MM.1S (cell line): ENCODE data around the gene NUP155.
"Not testable (repeated sequence)": the region's sequence is repeated elsewhere in the genome, so short reads cannot be mapped to it uniquely, and the experiment has no call there.

Experiments
- DNase-seq: peaks from one replicate; pipeline ENCODE4 v3.0.0-alpha.2; 2015
- H2AFZ ChIP-seq: fragments of 300-600 bp; sonication (generic); 2 replicates; pipeline ENCODE4 v1.6.0; 2016; ENCODE audit warnings: antibody characterized with exemption, low read length
- H3F3A ChIP-seq: fragments of 300-600 bp; sonication (generic); 2 replicates; pipeline ENCODE4 v1.6.1; 2016; ENCODE audit warnings: mild to moderate bottlenecking, antibody characterized with exemption, low read length, moderate library complexity, mixed read lengths; ENCODE audit not compliant: insufficient read depth
- H3K27ac ChIP-seq: fragments of 300-600 bp; sonication (generic); 2 replicates; pipeline ENCODE4 v1.5.1; 2016; ENCODE audit warnings: mild to moderate bottlenecking, low read length
- H3K27me3 ChIP-seq: fragments of 300-600 bp; sonication (generic); replicated peaks from 2 replicates; pipeline ENCODE4 v1.6.0; 2016; ENCODE audit warnings: low read length; ENCODE audit not compliant: insufficient read depth
- H3K36me3 ChIP-seq: fragments of 300-600 bp; sonication (generic); replicated peaks from 2 replicates; pipeline ENCODE4 v1.6.1; 2016; ENCODE audit warnings: mild to moderate bottlenecking, low read length, mixed read lengths; ENCODE audit not compliant: insufficient read depth
- H3K4me1 ChIP-seq: fragments of 300-600 bp; sonication (generic); 2 replicates; pipeline ENCODE4 v1.6.1; 2016; ENCODE audit warnings: low read length, mixed read lengths
- H3K4me2 ChIP-seq: fragments of 300-600 bp; sonication (generic); 2 replicates; pipeline ENCODE4 v1.6.0; 2016; ENCODE audit warnings: low read depth, low read length
- H3K4me3 ChIP-seq: fragments of 300-600 bp; sonication (generic); 2 replicates; pipeline ENCODE4 v1.5.1; 2016; ENCODE audit warnings: low read length, mixed read lengths
- H3K79me2 ChIP-seq: fragments of 300-600 bp; sonication (generic); 2 replicates; pipeline ENCODE4 v1.6.1; 2016; ENCODE audit warnings: mixed run types, low read length, mixed read lengths
- H3K9ac ChIP-seq: fragments of 300-600 bp; sonication (generic); 2 replicates; pipeline ENCODE4 v1.6.1; 2016; ENCODE audit warnings: low read length, mixed read lengths
- H3K9me2 ChIP-seq: fragments of 300-600 bp; sonication (generic); replicated peaks from 2 replicates; pipeline ENCODE4 v1.6.1; 2016; ENCODE audit warnings: mild to moderate bottlenecking, low read length, mixed read lengths; ENCODE audit not compliant: insufficient read depth
- H3K9me3 ChIP-seq: fragments of 300-600 bp; sonication (generic); replicated peaks from 2 replicates; pipeline ENCODE4 v1.6.1; 2016; ENCODE audit warnings: mild to moderate bottlenecking, low read length, mixed read lengths; ENCODE audit not compliant: insufficient read depth
- H4K20me1 ChIP-seq: fragments of 300-600 bp; sonication (generic); 2 replicates; pipeline ENCODE4 v1.6.1; 2016; ENCODE audit warnings: mild to moderate bottlenecking, low read length, moderate library complexity, mixed read lengths; ENCODE audit not compliant: insufficient read depth
- CTCF ChIP-seq: fragments of 300-600 bp; sonication (generic); IDR thresholded peaks from 2 replicates; pipeline ENCODE4 v1.5.1; 2016; ENCODE audit warnings: antibody characterized with exemption, low read length, mixed read lengths
- EZH2 ChIP-seq: fragments of 300-600 bp; sonication (generic); optimal IDR thresholded peaks from 2 replicates; pipeline ENCODE3; 2017; ENCODE audit warnings: low read depth, mild to moderate bottlenecking, antibody characterized with exemption, low read length, mixed read lengths
- EZH2phosphoT487 ChIP-seq: fragments of 300-600 bp; sonication (generic); IDR thresholded peaks from 2 replicates; pipeline ENCODE4 v1.6.1; 2018; ENCODE audit warnings: antibody characterized with exemption, low read length

NUP155 gene

GRCh38 chr5:37355161-37355560 is 15.7 kb downstream of the NUP155 start:
- DNase-seq: no peak
- Histone ChIP-seq H3K4me1 (no peaks in the 10 kb centered on the region), H3K4me2 (no peak overlapping the region), H3K27me3 (no peaks in the 10 kb centered on the region), H3K27ac (no peak overlapping the region), H3K36me3 (peaks cover 8% of the 10 kb centered on the region; the same call in 1 of the 2 replicates), H4K20me1 (no peaks in the 10 kb centered on the region), H2AFZ (no peak overlapping the region), H3K9me3 (no peaks in the 10 kb centered on the region), H3K9me2 (no peaks in the 10 kb centered on the region), H3K4me3 (no peak overlapping the region), H3F3A (no peaks in the 10 kb centered on the region), H3K9ac (no peak overlapping the region), H3K79me2 (peaks cover 22% of the 10 kb centered on the region)
- TF ChIP-seq EZH2 (no peak), CTCF (no peak), EZH2phosphoT487 (no peak)

GRCh38 chr5:37342741-37343140 is 28.2 kb downstream of the NUP155 start:
- not testable (repeated sequence) for H3K9me3 ChIP-seq, H3K4me3 ChIP-seq, H3K9ac ChIP-seq, H3K4me2 ChIP-seq, H2AFZ ChIP-seq, H3K4me1 ChIP-seq, H3F3A ChIP-seq, H4K20me1 ChIP-seq, H3K27ac ChIP-seq, H3K36me3 ChIP-seq, H3K27me3 ChIP-seq, H3K9me2 ChIP-seq, DNase-seq, H3K79me2 ChIP-seq

- not testable (repeated sequence) for H3K27ac ChIP-seq, DNase-seq, H3K9me3 ChIP-seq, H3K9ac ChIP-seq, H3K9me2 ChIP-seq, H3F3A ChIP-seq, H3K4me3 ChIP-seq, H3K79me2 ChIP-seq, H3K27me3 ChIP-seq, H3K4me1 ChIP-seq, H3K4me2 ChIP-seq, H4K20me1 ChIP-seq, H2AFZ ChIP-seq, H3K36me3 ChIP-seq
Measured at GRCh38 chr5:37334754-37335153, 36.2 kb downstream of the NUP155 start.

GRCh38 chr5:37326536-37326935 is 44.4 kb downstream of the NUP155 start:
- H3K36me3 ChIP-seq: peaks cover 13% of the 10 kb centered on the region
- H4K20me1 ChIP-seq: no peaks in the 10 kb centered on the region
- no peaks in the 10 kb centered on the region for H3K9me2 ChIP-seq

More at GRCh38 chr5:37326536-37326935, 44.4 kb downstream of the NUP155 start:
- no peak for DNase-seq
- no peak overlapping the region for H2AFZ ChIP-seq
- no peak overlapping the region for H3K9ac ChIP-seq
- H3K4me2 ChIP-seq: no peak overlapping the region
- no peak overlapping the region for H3K4me3 ChIP-seq
- no peak overlapping the region for H3K27ac ChIP-seq
- H3K79me2 ChIP-seq: no peaks in the 10 kb centered on the region
- TF ChIP-seq EZH2 (no peak), EZH2phosphoT487 (no peak), CTCF (no peak)
- no peaks in the 10 kb centered on the region for H3K4me1 ChIP-seq
- H3K9me3 ChIP-seq: no peaks in the 10 kb centered on the region
- no peaks in the 10 kb centered on the region for H3F3A ChIP-seq
- no peaks in the 10 kb centered on the region for H3K27me3 ChIP-seq
